Muscle of arm (tissue), 14 donors: ENCODE results near the gene ALDH9A1. TPM values are rescaled to one million over a fixed set of nuclear protein-coding genes. Genes with fewer than 3 reads are reported as not detected.
"Not testable (repeated sequence)": the region's sequence is repeated elsewhere in the genome, so short reads cannot be mapped to it uniquely, and the experiment has no call there.

Experiments
- DNase-seq: peaks from one replicate; pipeline ENCODE4 v3.0.0-alpha.2; 2013
- long read RNA-seq, 11 donors: transcript quantifications; one replicate each; lab custom pipeline, GENCODE V29; 2026
- polyA plus RNA-seq, 12 donors: library from polyadenylated mRNA; unstranded; fragments of 120-200 nt; gene quantifications; one replicate each; pipeline ENCODE4 v1.2.1, GENCODE V29; 2013; ENCODE audit not compliant: insufficient read length in 12 of 12

ALDH9A1 gene
- 10 to 100 TPM in 11 of 12 donors, not detected in 1; 40.8 to 66.4 (median 53.1) TPM for polyA plus RNA-seq
- long read RNA-seq, donor 1, transcript ALDH9A1-203 (2 exons, 559 nt): major isoform, 25 of 51 reads
- long read RNA-seq, donor 1, transcript ALDH9A1-201 (11 exons, 2,696 nt): minor isoform, 21 of 51 reads
- long read RNA-seq, donor 1, partial matches to known transcripts: 5 of 51 reads
- long read RNA-seq, donor 1, other reads (novel, unspliced or antisense): 0 of 51 reads
- long read RNA-seq, donor 2, transcript ALDH9A1-203 (2 exons, 559 nt): major isoform, 20 of 39 reads
- long read RNA-seq, donor 2, transcript ALDH9A1-201 (11 exons, 2,696 nt): minor isoform, 19 of 39 reads
- long read RNA-seq, donor 2, partial matches to known transcripts: 0 of 39 reads
- long read RNA-seq, donor 2, other reads (novel, unspliced or antisense): 0 of 39 reads
- long read RNA-seq, donor 3, transcript ALDH9A1-201 (11 exons, 2,696 nt): major isoform, 10 of 20 reads
- long read RNA-seq, donor 3, transcript ALDH9A1-203 (2 exons, 559 nt): major isoform, 10 of 20 reads
- long read RNA-seq, donor 3, partial matches to known transcripts: 0 of 20 reads
- long read RNA-seq, donor 3, other reads (novel, unspliced or antisense): 0 of 20 reads
- long read RNA-seq, donor 4, transcript ALDH9A1-201 (11 exons, 2,696 nt): major isoform, 8 of 16 reads
- long read RNA-seq, donor 4, transcript ALDH9A1-203 (2 exons, 559 nt): minor isoform, 7 of 16 reads
- long read RNA-seq, donor 4, partial matches to known transcripts: 0 of 16 reads
- long read RNA-seq, donor 4, other reads (novel, unspliced or antisense): 0 of 16 reads
- long read RNA-seq, donor 5, transcript ALDH9A1-201 (11 exons, 2,696 nt): minor isoform, 18 of 37 reads
- long read RNA-seq, donor 5, transcript ALDH9A1-203 (2 exons, 559 nt): major isoform, 19 of 37 reads
- long read RNA-seq, donor 5, partial matches to known transcripts: 0 of 37 reads
- long read RNA-seq, donor 5, other reads (novel, unspliced or antisense): 0 of 37 reads
- long read RNA-seq, donor 6, transcript ALDH9A1-203 (2 exons, 559 nt): major isoform, 6 of 9 reads
- long read RNA-seq, donor 6, partial matches to known transcripts: 0 of 9 reads
- long read RNA-seq, donor 6, other reads (novel, unspliced or antisense): 0 of 9 reads
- long read RNA-seq, donor 7, transcript ALDH9A1-201 (11 exons, 2,696 nt): major isoform, 8 of 14 reads
- long read RNA-seq, donor 7, transcript ALDH9A1-203 (2 exons, 559 nt): minor isoform, 6 of 14 reads
- long read RNA-seq, donor 7, partial matches to known transcripts: 0 of 14 reads
- long read RNA-seq, donor 7, other reads (novel, unspliced or antisense): 0 of 14 reads
- long read RNA-seq, donor 8, transcript ALDH9A1-201 (11 exons, 2,696 nt): minor isoform, 16 of 43 reads
- long read RNA-seq, donor 8, transcript ALDH9A1-203 (2 exons, 559 nt): major isoform, 27 of 43 reads
- long read RNA-seq, donor 8, partial matches to known transcripts: 0 of 43 reads
- long read RNA-seq, donor 8, other reads (novel, unspliced or antisense): 0 of 43 reads
- long read RNA-seq, donor 9, transcript ALDH9A1-203 (2 exons, 559 nt): major isoform, 11 of 14 reads
- long read RNA-seq, donor 9, partial matches to known transcripts: 0 of 14 reads
- long read RNA-seq, donor 9, other reads (novel, unspliced or antisense): 0 of 14 reads
- long read RNA-seq, donor 10, transcript ALDH9A1-201 (11 exons, 2,696 nt): minor isoform, 23 of 49 reads
- long read RNA-seq, donor 10, transcript ALDH9A1-203 (2 exons, 559 nt): major isoform, 26 of 49 reads
- long read RNA-seq, donor 10, partial matches to known transcripts: 0 of 49 reads
- long read RNA-seq, donor 10, other reads (novel, unspliced or antisense): 0 of 49 reads
- long read RNA-seq, donor 11, transcript ALDH9A1-203 (2 exons, 559 nt): major isoform, 21 of 34 reads
- long read RNA-seq, donor 11, transcript ALDH9A1-201 (11 exons, 2,696 nt): minor isoform, 13 of 34 reads
- long read RNA-seq, donor 11, partial matches to known transcripts: 0 of 34 reads
- long read RNA-seq, donor 11, other reads (novel, unspliced or antisense): 0 of 34 reads

DNA sequence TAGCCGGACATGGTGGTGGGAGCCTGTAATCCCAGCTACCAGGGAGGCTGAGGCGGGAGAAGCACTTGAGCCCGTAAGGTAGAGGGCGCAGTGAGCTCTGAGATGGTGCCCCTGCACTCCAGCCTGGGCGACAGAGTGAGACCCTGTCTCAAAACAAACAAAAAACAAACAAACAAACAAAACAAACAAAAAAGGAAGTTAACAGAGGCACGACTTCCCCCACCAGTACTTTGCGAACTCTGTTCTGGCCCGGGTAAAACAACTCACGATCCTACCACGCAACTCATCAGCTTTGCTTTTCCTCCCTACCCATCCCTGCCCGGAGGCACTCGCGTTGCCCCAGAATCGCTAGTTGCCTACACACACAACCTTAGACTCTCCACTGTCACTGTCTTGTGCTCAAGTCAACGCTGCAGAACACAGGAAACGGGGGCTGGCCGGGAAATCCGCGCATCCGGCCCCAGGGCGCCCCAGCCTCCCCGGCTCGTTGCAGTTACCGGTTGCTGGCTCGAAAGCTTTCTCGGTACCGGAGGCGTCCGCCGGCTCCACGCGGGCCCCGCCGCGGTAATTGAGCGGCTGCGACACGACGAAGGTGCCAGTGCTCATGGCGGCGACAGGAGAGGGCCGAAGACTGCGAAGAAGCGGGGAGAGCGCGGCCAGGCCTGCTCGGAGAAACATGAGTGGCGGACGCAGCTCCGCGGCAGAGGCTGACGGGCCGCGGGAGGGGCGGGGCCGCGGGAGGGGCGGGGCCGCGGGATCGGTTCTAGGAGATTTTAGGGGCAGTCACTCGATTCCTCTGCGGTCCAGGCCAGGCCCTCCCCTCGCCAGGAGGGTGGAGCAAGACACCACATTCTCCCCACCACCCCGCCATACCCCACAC is at the start of gene ALDH9A1:
TSS of gene ALDH9A1 (minus strand) at position 682 of the 880 bp plus-strand sequence. CDS start at position 678, 4 bp downstream.
- peak; percentile 88 for DNase-seq

DNA sequence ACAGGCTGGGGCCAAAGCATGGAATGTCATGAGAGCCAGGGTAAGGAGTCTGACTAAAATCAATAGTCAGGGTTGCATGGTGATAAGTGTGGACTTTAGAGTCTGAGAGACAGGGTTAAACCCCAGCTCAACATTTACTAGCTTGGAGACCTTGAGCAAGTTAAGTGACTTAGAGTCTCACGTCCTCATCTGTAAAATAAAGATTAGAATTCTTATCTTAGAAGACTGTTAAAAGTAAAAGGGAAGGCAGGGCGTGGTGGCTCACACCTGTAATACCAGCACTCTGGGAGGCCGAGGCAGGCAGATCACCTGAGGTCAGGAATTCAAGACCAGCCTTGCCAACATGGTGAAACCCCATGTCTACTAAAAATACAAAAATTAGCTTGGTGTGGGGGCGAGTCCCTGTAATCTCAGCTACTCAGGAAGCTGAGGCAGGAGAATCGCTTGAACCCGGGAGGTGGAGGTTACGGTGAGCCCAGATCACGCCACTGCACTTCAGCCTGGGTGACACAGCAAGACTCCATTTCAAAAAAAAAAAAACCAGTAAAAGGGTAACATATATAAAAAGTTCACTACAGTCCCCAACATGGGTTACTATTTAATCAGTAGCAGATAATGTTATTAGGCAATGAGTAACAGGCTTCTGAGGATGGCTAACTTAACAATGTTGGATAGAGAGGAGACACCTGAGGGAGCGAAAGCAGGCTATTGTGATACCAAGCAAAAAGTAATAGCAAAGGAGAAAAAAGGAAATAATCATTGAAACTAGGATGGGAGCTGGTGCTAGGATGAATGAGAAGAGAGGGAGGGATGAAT is 49.5 kb upstream of the ALDH9A1 start:
- DNase-seq: no peak

- DNase-seq: not testable (repeated sequence)
Observed at GRCh38 chr1:165744913-165745312, 46.6 kb upstream of the ALDH9A1 start.

DNA sequence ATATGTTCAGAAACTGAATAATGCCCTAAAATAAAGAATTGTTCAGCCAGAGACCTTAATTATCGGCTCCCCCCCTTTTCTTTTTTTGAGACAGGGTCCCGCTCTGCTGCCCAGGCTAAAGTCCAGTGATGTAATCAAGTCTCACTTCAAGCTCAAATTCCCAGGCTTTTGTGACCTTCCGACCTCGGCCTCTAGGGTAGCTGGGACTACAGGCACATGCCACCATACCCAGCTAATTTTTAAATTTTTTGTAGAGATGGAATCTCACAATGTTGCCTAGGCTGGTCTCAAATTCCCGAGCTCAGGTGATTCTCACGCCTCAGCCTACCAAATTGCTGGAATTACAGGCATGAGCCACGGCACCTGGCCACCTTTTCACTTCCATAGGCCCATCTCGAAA is 43.8 kb upstream of the ALDH9A1 start:
- DNase-seq: no peak

DNA sequence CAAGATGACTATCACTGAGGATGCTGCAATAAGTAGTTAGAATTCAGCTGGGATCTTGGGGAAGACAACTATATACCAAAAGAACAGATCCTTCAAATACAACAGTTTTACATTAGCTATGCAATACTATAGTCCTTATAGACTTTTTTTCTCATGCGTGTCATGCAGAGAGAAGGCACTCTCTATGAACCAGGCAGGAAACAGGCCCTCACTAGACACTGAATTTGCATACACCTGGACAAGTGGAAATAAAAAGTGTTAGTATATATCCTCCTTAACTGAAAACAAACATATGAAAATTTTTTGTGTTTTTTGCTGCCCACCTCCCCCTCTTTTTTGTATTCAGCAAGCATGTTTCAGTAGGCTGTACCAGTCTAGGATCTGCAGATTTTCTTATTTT is 40.4 kb upstream of the ALDH9A1 start:
- no peak for DNase-seq

DNA sequence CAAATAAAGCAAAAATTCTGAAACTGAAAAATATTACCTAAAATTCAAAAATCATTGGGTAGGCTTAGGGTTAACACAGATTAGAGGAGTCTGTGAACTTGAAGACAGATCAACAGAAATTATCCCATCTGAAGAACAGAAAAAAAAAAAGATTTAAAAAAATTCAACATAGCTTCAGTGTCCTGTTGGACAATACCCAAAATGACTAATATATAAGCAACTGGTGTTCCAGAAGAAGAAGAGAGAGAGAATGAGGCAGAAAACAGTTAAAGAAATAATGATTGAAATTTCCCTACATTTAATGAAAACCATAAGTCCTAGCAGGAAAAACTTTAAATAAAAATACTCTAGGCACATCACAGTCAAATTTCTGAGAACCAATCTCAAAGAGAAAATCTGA is 38.8 kb upstream of the ALDH9A1 start:
- no peak for DNase-seq

GRCh38 chr1:165734906-165735305 is 36.5 kb upstream of the ALDH9A1 start:
- DNase-seq: no peak

DNA sequence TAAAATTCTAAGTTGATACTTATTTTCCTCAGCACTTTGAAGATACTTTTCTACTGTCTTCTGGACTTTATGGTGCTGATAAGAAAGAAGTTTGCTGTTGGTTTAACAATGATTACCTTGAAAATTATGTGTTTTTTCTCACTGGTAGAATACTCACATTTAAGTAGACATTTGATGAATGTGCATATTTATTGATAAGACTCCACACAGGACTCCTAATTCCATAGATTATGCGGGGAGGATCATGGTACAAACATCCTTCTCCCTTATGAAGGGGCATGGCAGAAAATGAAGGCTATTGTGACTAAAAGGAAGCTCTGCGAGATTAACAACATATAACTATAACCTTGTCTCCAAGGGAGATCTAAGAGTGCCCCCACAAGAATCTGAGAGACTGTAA is 28.5 kb upstream of the ALDH9A1 start:
- DNase-seq: no peak

- no peak for DNase-seq
Observed at GRCh38 chr1:165726169-165726568, 27.8 kb upstream of the ALDH9A1 start.

GRCh38 chr1:165717918-165718515 is 19.7 kb upstream of the ALDH9A1 start:
- DNase-seq: peak; percentile 52

- DNase-seq: not testable (repeated sequence)
Observed at GRCh38 chr1:165716265-165717051, 18.1 kb upstream of the ALDH9A1 start.

- no peak for DNase-seq
Observed at GRCh38 chr1:165712764-165713163, 14.4 kb upstream of the ALDH9A1 start.

DNA sequence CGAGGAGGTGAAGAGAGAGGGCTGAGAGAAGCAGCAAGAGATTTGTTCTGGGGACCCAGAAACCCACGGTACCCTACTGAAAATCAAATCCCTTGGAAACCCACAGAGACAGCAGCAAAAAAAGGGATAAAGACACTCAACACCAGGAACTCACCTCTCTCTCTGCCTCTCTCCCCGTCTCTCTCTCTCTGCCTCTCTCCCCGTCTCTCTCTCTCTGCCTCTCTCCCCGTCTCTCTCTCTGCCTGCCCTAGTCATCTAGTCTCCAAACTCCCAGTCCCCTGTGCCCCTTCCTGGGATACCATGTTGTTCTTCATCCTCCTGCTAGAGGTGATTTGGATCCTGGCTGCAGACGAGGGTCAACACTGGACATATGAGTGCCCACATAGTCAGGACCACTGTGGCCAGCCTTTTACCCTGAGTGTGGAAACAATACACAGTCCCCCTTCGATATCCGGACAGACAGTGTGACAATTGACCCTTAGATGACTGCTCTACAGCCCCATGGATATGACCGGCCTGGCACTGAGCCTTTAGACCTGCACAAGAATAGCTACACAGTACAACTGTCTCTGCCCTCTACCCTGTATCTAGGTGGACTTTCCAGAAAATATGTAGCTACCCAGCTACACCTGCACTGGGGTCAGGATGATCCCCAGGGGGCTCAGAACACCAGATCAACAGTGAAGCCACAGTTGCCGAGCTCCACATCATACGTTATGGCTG is 9.8 kb upstream of the ALDH9A1 start:
- DNase-seq: no peak

DNA sequence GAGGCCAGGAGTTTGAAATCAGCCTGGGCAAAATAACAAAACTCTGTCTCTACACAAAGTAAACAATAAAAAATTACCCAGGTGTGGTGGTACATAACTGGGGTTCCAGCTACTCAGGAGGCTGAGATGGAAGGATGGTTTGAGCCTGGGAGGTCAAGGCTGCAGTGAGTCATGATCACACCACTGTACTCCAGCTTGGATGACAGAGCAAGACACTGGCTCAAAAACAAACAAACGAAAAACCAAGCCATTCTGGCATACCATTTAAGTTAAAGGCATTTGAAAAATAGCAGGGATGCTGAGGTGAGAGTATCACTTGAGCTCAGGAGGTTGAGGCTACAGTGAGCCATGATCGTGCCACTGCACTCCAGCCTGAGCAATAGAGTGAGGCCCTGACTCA is 5.3 kb upstream of the ALDH9A1 start:
- DNase-seq: no peak

DNA sequence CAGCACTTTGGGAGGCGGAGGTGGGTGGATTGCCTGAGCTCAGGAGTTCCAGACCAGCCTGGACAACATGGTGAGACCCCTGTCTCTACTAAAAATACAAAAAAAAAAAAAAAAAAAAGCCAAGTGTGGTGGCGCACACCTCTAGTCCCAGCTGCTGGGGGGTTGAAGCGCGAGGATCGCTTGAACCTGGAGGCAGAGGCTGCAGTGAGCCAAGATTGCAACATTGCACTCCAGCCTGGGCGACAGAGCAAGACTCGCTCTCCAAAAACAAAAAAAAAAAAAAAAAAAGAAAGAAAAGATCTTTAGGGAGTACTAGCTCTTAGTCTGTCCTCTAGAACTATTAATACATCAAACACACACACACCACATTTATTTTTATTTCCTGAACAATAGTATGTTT is 3.6 kb upstream of the ALDH9A1 start:
- not testable (repeated sequence) for DNase-seq

- no peak for DNase-seq
Observed at GRCh38 chr1:165699577-165699976, 1.2 kb upstream of the ALDH9A1 start.
